GM12878 (cell line): ENCODE measurements around the gene TSPAN15. TPM values are rescaled to one million over a fixed set of nuclear protein-coding genes. Genes with fewer than 3 reads are reported as not detected.

Experiments used
- ATAC-seq: fragments of 200-7000 bp; cut with Tn5 transposase; 3 replicates; pipeline ENCODE4 v1.9.1; 2020; ENCODE audit warnings: mild to moderate bottlenecking, moderate library complexity
- BruUV-seq: library from RNA; stranded (reverse); fragments of 400-500 nt; replicated peaks from 2 replicates; lab custom pipeline; 2021; lab: Mats Ljungman, UMichigan
- CTCF ChIA-PET: fragments of 300-600 bp; sonication (Branson Sonifier 250); formaldehyde crosslinking; extraction: SDS; loops from one replicate; lab custom pipeline; 2021; ENCODE audit warnings: inconsistent platforms; lab: Yijun Ruan, JAX
- POLR2A ChIA-PET: fragments of 350-600 bp; formaldehyde crosslinking; extraction: SDS; loops from one replicate; lab custom pipeline; 2021; ENCODE audit warnings: inconsistent platforms; lab: Charles Lee
- RAD21 ChIA-PET: fragments of 300-600 bp; sonication (Branson Sonifier 250); formaldehyde crosslinking; loops from one replicate; lab custom pipeline; 2023; ENCODE audit warnings: antibody characterized with exemption; ENCODE audit not compliant: unreplicated experiment; lab: Charles Lee
- SMC1A ChIA-PET: fragments of 300-600 bp; sonication (Branson Sonifier 250); formaldehyde crosslinking; loops from one replicate; lab custom pipeline; 2023; ENCODE audit not compliant: unreplicated experiment, uncharacterized antibody; lab: Charles Lee
- DNase-seq: peaks from one replicate; pipeline ENCODE4 v3.0.0-alpha.2; 2011; ENCODE audit warnings: low read depth, low spot score
- FAIRE-seq: peaks from 3 replicates; lab custom pipeline; 2011; peaks lifted over from hg19 to GRCh38; lab: Jason Lieb, UNC
- H2AFZ ChIP-seq: 2 replicates; pipeline ENCODE4 v1.6.0; 2011; ENCODE audit warnings: low read depth, low read length, control low read depth; ENCODE audit not compliant: control insufficient read depth
- H3K27ac ChIP-seq: 2 replicates; pipeline ENCODE4 v1.5.1; 2011; ENCODE audit warnings: control low read depth; ENCODE audit not compliant: control insufficient read depth, insufficient read depth
- H3K27me3 ChIP-seq, 2 experiments: replicated peaks in 1 of 2; 2 replicates each; pipeline versions ENCODE4 v1.6.0 to v1.6.1; 2011; ENCODE audit warnings: low read length in 1 of 2; ENCODE audit not compliant: control insufficient read depth in 2 of 2, insufficient read depth in 2 of 2
- H3K36me3 ChIP-seq, 2 experiments: 2 replicates each; pipeline ENCODE4 v1.5.1; 2011; ENCODE audit warnings: low read length in 1 of 2; ENCODE audit not compliant: control insufficient read depth in 2 of 2, insufficient read depth in 2 of 2
- H3K4me1 ChIP-seq: 2 replicates; pipeline ENCODE4 v1.6.1; 2011; ENCODE audit warnings: mild to moderate bottlenecking, low read length, moderate library complexity, mixed read lengths; ENCODE audit not compliant: control insufficient read depth, insufficient read depth
- H3K4me2 ChIP-seq: 2 replicates; pipeline ENCODE4 v1.6.0; 2011; ENCODE audit warnings: control low read depth; ENCODE audit not compliant: control insufficient read depth, insufficient read depth
- H3K4me3 ChIP-seq: fragments of 200-600 bp; sonication (generic); 2 replicates; pipeline ENCODE4 v1.5.1; 2016
- H3K79me2 ChIP-seq: 2 replicates; pipeline ENCODE4 v1.6.0; 2011; ENCODE audit warnings: low read length; ENCODE audit not compliant: control insufficient read depth, insufficient read depth
- H3K9ac ChIP-seq: 2 replicates; pipeline ENCODE4 v1.8.0; 2011; ENCODE audit warnings: low read length, control low read depth, mixed read lengths; ENCODE audit not compliant: control insufficient read depth, insufficient read depth
- H3K9me3 ChIP-seq: replicated peaks from 3 replicates; pipeline ENCODE4 v1.5.1; 2011; ENCODE audit warnings: mild to moderate bottlenecking, low read length; ENCODE audit not compliant: control insufficient read depth, insufficient read depth
- H4K20me1 ChIP-seq: 2 replicates; pipeline ENCODE4 v1.6.0; 2011; ENCODE audit not compliant: control insufficient read depth, insufficient read depth
- EGR1 ChIP-seq, 2 experiments: IDR thresholded peaks; 1 replicate in 1 of 2; 2 replicates in 1 of 2; pipeline ENCODE4 v1.6.1; 2011 to 2012; ENCODE audit warnings: low read depth in 2 of 2, low read length in 2 of 2, borderline replicate concordance in 1 of 2, mild to moderate bottlenecking in 1 of 2, moderate library complexity in 1 of 2
- PRDM15 ChIP-seq: fragments of 450-650 bp; formaldehyde crosslinking; IDR thresholded peaks from 2 replicates; pipeline ENCODE4 v1.4.0; 2020; ENCODE audit warnings: mild to moderate bottlenecking, moderate library complexity
- SIN3A ChIP-seq: IDR thresholded peaks from 2 replicates; pipeline ENCODE4 v1.6.1; 2012; ENCODE audit warnings: low read depth, low read length, improper control_type of control experiment
- SMAD1 ChIP-seq: fragments of 450-650 bp; IDR thresholded peaks from 2 replicates; pipeline ENCODE4 v1.6.1; 2018; ENCODE audit warnings: mild to moderate bottlenecking, low read depth; ENCODE audit not compliant: partially characterized antibody
- TCF7 ChIP-seq: IDR thresholded peaks from 2 replicates; pipeline ENCODE4 v1.6.1; 2014; ENCODE audit warnings: antibody characterized with exemption, borderline replicate concordance
- WGBS: methylation state at CpG from one replicate; pipeline ENCODE4 v1.1.6; 2016; ENCODE audit warnings: low lambda C conversion rate; ENCODE audit not compliant: insufficient replicate concordance, insufficient coverage; ENCODE audit errors: missing lambda C conversion rate; 5-methylcytosine and 5-hydroxymethylcytosine counted together
- in situ Hi-C: fragments of 300-500 bp; cut with MboI; formaldehyde crosslinking; loops from 9 replicates; pipeline ENCODE4 v1.14.3; 2018; ENCODE audit warnings: mixed read lengths
- intact Hi-C: fragments of 100-400 bp; cut with micrococcal nuclease; formaldehyde crosslinking; loops from one replicate; pipeline ENCODE4 v1.14.2; 2022; ENCODE audit not compliant: unreplicated experiment
- polyA plus RNA-seq, 11 experiments: library from polyadenylated mRNA; depleted of rRNA in 4 of 11; unstranded in 6 of 11; stranded (reverse) in 5 of 11; fragments of >200 nt; fragmentation: Nextera tagmentation in 4 of 11; fragmentation: Illumina TruSeq in 1 of 11; extraction: Ambion mirVana in 4 of 11; extraction: Trizol in 1 of 11; gene quantifications; 1 replicate in 1 of 11; 2 replicates in 10 of 11; pipeline versions ENCODE4 v1.2.1 to v1.2.3, GENCODE V29; 2011 to 2016; ENCODE audit warnings: inconsistent platforms in 2 of 11, missing spikeins in 2 of 11, low read depth in 1 of 11
- total RNA-seq, 4 experiments: library from RNA; depleted of rRNA in 3 of 4; stranded (reverse); fragments of >200 nt in 3 of 4; fragmentation: Illumina TruSeq in 1 of 4; extraction: Trizol in 1 of 4; gene quantifications; 2 replicates each; pipeline versions ENCODE4 v1.2.1 to v1.2.3, GENCODE V29; 2013 to 2021

TSPAN15 gene
- total and polyA plus RNA-seq, 10 of the 15 experiments (the other 5 are each of a cell fraction or from before 2014, with no cell fraction given): 1.3 to 8.5 (median 2.4) TPM; not detected in 2

GRCh38 chr10:69503001-69503895 is 52.0 kb downstream of the TSPAN15 start:
- intact Hi-C loops: no loop called here
- no peak overlapping the region for H3K4me2 ChIP-seq
- ChIA-PET POLR2A (interaction anchor here (0.6 kb wide), 1 partner anchor 170 kb away, joined by 3 read pairs; no protein-coding TSS in a partner anchor), RAD21 (no interaction called here), CTCF (interaction anchor here (1.7 kb wide), 1 partner anchor 95 kb away, joined by 3 read pairs; no protein-coding TSS in a partner anchor), SMC1A (no interaction called here)
- H4K20me1 ChIP-seq: no peaks in the 10 kb centered on the region
- H3K27me3 ChIP-seq: no peaks in the 10 kb centered on the region
- in situ Hi-C loops: no loop called here
- TF ChIP-seq EGR1 (IDR thresholded peaks at IDR 0.05; ENCODE audit: borderline replicate concordance in 1 of 2, low read depth in 2 of 2, low read length in 2 of 2): no peak
- no peak for TF ChIP-seq SIN3A
- TF ChIP-seq TCF7: no peak
- no peak for TF ChIP-seq SMAD1
- no peak for TF ChIP-seq PRDM15 (CRISPR knock-in tag)
- BruUV-seq: no TSS peak
- ATAC-seq (no peak), DNase-seq (no peak), FAIRE-seq (no peak)
- no peak overlapping the region for H3K27ac ChIP-seq
- no peak overlapping the region for H2AFZ ChIP-seq
- WGBS: 28% methylated on average over 18 of the region's 18 CpGs
- H3K9ac ChIP-seq: no peak overlapping the region
- no peaks in the 10 kb centered on the region for H3K4me1 ChIP-seq
- no peaks in the 10 kb centered on the region for H3K9me3 ChIP-seq
- no peak overlapping the region for H3K4me3 ChIP-seq
- H3K79me2 ChIP-seq: no peaks in the 10 kb centered on the region
- H3K36me3 ChIP-seq: no peaks in the 10 kb centered on the region
